Posterior cingulate gyrus (tissue), 11 donors: Measurements from ENCODE around the gene MAB21L4.

ENCODE experiments used
- DNase-seq, 10 donors: peaks; one replicate each; pipeline versions ENCODE4 v3.0.0 to v3.0.0-alpha.2; 2020 to 2021; ENCODE audit warnings: mixed read lengths in 3 of 10
- intact Hi-C: fragments of 100-400 bp; cut with DNase I; formaldehyde crosslinking; loops from one replicate; pipeline ENCODE4 v1.15.1; 2023

The MAB21L4 gene

DNA sequence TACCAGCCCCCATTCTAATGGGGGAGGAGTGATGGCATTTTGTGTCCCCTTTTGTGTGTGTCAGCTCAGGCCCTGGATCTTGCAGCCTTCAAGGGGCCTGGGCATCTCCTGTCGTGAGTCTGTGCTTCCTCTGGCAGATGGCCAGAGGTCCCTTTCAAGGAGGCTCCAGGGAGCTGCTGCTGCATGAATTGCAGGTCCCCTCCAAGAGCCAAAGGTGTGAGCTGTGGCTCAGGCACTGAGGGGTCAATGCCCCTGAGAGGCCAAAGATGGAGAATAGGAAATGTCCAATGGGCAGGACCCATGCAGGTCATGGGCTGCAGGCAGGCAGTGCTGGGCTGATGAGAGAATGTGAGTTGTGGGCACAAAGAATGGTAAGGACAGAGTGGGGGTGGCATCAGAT, 10.4 kb downstream of the MAB21L4 start:
- DNase-seq, result peak in 2 of 10 donors; percentile 48 to 52
- intact Hi-C loops, result no loop called here

DNA sequence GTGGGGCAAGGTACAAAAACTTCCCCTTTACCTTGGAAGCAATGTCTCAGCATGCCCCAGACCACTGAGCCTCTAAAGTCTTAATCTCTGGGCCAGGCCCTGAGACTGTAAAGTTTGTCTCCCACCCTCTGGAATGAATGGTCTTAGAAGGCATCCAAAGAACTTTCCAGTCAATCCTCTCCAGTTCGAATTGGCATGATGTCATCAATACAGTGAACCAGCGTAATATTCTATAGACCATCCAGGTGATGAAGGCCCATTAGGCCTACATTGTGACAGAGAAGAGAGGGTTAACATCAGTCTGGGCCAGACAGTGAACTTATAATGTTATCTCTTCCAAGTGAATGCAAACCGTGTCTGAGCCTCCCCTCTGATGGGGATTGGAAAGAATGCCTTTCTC, 11.2 kb downstream of the MAB21L4 start:
- intact Hi-C loops, result no loop called here
- DNase-seq, result no peak

DNA sequence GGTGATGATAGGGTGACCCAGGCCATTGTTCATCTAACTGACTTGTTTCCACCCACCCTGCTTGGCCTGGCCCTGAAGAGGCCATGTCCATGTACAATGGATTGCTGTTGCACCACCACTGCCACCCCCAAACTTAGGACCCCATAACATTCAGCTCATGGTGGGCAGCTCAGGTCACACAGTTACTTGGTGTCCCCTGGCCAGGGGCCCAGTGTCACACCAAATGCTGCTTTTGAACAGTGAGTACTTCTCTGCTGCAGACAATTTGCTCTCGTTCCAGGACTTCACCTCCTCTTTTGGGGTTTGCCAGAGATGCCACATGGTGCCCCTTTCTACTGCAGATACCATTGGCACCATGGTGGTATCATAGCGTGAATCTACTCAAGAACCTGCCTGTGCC, 11.7 kb downstream of the MAB21L4 start:
- intact Hi-C loops, result no loop called here
- peak in 3 of 10 donors; percentile 1 to 31 (median 1) for DNase-seq

DNA sequence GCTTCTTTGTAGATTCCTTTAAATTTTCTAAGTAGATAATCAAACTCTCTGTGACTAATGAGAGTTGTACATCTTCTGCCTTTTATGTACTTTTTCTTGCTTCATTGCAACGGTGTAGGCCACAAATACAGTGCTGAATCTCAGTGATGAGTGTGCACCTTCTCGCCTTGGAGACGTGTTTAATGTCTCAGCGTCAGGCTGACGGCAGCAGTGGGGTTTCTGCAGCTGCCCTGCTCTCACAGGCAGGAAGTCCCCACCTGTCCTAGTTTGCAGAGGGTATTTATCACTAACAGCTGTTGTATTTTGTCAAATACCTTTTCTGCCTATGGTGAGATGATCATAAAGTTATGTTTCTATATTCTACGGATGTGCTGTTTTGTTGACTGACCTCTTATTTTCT, 14.0 kb downstream of the MAB21L4 start:
- intact Hi-C loops, result no loop called here
- DNase-seq, result peak in 2 of 10 donors; percentile 2 to 32

DNA sequence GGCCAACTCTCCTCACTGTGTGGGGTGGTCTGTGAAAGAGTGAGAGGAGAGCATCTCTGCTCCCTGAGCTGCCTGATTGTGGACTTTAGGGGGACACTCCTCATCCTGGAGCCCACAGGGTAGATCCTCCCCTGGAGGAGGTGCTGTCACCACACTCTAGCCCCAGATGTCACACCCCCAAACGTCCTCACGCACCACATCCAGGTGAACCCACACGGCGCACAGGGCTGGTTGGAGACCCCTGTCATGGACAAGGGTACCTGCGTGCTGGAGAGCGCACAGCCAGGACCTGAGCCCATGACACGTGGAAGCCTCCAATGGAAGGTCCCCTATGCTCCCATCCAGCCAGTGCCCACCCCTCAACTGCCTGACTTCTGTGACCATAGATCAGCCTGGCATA, 16.9 kb downstream of the MAB21L4 start:
- DNase-seq, result peak in 3 of 10 donors; percentile 3 to 67 (median 66)
- intact Hi-C loops, result no loop called here

DNA sequence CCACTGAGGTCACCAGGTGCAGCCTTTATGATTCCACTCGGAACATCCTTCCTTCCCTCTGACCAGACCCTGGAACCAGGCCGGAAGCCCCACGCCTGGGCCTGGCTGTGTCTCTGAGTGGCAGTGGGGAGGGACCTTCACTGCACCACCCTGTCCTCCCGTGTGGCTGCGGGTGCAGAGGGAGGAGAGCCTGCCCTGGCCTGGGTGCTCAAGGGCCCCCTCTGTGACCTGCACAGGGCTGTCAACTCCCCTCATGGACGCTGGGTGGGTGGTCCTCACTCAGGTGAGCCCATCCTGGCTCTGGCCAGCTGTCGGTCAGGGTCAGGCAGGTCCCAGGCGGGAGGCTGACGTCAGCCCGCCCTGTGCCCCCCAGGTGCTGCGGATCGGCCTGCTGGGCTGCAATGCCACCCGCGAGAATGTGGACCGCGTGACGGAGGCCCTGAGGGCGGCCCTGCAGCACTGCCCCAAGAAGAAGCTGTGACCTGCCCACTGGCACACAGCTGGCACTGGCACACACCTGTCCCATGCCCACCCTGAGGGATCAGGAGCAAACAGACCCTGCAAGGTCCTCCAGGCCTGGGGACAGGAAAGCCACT, 17.5 kb downstream of the MAB21L4 start:
- intact Hi-C loops, result no loop called here
- peak in 3 of 10 donors; percentile 2 to 72 (median 14) for DNase-seq

DNA sequence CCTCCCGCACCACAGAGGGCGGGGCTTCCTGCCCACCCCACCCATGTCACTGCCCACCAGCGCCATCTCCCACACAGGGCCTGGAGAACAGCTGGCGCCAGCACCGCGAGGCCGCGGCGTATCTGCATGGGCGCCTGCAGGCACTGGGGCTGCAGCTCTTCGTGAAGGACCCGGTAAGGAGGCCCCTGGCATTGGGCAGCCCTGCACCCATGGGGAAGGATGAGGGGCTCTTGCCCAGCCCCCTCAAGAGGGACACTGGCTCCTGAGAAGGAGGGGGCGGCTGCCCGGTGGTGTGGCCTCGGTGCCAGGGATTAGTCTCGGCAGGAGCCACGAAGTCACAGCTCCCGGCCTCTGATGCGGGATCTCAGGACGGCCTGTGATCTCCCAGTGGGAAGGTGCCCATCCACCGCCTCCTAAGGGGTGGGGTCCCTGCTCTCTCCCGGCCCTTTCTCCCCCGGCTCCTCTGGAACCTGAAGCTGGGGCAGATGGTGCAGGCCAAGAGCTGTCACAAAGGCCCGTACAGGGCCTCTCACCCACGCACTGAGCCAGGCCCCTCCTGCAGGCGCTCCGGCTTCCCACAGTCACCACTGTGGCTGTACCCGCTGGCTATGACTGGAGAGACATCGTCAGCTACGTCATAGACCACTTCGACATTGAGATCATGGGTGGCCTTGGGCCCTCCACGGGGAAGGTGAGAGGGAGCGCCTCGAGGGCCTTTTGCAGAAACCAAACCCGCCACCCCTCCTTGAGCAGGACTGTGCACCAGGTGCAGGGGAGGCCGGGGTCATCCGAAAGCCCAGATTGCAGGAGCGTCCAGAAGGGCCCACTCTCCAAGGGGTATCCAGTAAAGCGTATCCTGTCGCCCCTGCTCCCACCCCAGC, 18.3 kb downstream of the MAB21L4 start:
- DNase-seq, result peak in 3 of 10 donors; percentile 3 to 57 (median 17)
- intact Hi-C loops, result no loop called here

DNA sequence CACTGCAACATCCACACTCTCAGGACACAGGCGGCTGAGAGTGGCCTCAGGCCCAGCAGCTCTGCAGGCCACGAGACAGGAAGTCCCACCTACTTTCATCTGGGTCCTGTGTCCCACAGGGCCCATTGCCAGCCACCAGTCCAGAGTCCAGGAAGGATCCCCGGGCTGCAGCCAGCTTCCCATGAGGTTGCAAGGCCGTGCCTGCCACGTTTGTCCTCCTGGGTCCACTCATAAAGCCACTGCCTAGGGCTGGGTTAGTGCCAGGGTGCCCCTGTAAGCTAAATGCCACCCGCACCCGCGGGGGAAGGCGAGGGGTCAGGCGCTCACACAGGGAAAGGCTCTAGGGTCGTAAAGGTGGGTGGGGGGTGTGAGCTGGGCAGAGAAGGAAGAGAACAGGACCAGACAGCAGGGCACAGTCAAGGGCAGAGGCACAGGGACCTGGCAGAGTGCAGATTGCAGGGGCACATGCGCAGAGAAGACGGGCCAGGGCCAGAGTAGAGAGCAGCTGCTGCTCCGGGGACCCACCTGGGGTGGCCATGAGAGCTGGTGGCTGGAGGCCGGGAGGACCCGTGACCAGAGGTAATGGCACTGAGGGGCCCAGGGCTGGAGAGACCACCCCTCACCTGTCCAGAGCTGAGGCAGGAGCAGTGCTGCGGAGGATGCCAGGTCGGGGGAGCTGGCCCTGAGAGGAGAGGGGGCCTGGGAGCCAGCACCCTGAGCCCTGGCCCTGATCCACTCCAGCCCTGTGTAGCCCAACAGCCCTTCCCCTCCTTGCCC, 19.3 kb downstream of the MAB21L4 start:
- DNase-seq, result peak in 3 of 10 donors; percentile 1 to 82 (median 21)
- intact Hi-C loops, result no loop called here

DNA sequence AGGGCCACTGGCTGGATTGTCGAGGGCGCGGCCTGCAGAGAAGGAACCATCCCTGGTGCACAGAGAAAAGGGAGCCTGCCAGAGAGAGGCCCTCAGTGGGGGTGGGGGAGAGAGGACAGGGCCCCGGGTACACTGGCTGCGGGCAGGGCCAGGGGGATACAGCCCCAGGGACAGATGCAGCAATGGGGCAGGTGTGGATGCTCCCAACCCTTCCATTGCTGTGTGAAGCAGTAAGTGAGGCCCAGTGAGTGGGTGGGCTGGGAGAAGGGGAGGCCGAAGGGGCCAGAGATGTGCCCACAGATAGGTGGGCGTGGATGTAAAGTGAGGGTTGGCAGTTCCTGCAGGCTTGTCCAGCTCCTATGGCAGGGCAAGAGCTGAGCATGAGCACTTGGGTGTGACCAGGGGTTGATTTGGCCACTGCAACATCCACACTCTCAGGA, 19.9 kb downstream of the MAB21L4 start:
- intact Hi-C loops, result no loop called here
- DNase-seq, result peak in 2 of 10 donors; percentile 2 to 25

DNA sequence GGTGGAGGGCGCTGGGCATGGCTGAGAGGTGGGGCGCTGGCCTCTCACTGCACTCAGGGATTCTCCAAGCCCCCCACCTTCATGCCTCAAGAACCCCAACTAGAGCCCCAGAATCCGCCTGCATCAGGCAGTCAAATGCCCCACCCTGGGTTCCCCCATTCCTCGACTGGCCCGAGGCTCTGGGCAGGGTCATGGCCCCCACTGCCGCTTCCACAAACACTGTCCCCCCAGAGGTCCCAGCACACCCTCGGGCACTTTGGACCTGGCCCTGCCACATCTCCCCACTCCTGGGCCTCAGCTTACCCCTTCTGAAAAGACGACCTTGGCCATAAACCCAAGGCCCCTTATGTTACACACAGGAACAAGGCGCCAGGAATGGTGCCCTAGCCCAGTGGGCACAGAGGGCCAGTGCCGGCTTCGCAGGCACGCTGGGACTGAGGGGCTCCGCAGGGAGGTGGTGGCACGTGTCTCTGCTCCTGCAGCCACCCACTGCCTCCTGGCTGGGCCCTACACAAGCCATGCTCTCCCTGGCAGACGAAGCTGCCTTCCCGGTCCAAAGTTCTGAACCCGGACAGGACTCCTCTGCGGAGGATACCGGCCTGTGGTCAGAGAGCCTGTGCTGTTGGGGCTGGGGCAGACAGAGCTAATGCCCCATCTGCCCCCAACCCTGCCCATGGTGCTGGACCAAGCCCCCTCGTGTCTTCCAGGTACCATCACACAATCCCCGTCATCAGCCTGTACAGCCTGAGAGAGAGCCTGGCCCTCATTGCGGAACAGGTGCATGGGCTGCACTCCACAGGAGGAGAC, 20.5 kb downstream of the MAB21L4 start:
- DNase-seq, result peak in 2 of 10 donors; percentile 1 to 69
- intact Hi-C loops, result no loop called here

DNA sequence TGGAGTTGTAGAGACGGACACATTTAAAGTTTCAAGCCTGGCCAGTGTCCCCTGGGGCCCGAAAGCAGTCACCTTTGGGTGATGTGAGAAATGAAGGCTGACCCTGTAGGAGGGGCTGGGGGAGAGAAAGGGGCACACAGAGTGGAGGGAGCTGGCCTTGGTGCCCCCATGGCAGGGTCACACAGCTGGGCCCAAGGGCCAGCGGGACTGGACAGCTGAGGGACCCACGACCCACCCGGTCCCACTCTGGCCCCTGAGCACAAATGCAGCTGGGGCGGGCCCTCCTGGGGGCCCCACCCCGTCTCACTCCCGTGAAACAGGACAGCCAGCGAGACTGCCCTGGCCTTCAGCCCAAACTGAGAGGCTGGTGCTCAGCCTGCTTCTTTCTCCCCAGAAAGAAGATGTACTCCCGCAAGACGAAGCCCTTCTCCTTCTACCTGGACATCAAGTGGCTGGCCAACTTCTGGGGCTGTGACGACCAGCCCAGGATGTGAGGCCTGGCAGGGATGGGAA, 21.2 kb downstream of the MAB21L4 start:
- intact Hi-C loops, result no loop called here
- DNase-seq, result peak in 3 of 10 donors; percentile 3 to 73 (median 4)

DNA sequence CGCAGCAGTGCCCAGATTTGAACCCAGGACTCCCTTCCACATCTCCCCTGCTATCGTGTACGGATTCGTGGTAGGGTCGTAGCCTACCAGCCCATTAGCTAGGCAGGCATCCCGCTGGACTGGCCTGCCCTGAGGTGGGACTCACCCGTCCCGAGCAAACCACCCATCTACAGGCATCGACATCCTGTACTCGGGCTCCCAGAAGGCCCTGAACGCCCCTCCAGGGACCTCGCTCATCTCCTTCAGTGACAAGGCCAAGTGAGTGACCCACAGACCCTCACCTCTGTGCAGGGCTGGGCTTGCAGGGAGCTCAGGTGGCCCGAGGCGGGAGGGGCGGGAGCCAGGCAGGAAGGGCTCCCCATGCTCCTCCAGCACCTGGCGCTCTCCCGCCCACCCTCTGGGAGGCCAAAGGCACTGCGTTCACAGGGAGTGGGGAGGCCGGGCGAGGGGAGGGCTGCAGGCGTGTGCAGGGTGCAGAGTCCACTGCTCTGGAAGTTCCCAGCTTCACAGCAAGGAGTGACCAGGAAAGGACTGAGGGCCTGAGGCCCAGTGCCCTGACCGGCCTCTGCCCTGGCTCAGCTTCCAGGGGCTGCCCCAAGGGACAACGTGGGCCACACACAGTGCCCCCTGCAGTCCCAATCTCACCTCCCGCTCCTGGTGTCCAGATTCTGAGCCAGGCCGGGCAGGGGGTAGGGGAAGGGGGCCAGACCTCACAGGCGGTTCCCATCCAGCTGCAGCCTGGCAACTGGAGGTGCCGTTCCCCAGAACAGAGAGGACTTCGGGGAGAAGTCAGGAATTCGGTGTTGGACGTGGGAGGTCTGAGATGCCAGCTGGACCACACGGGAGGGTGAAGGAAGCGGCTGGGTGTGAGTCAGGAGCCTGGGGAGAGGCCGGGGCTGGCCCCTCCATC, 21.9 kb downstream of the MAB21L4 start:
- intact Hi-C loops, result no loop called here
- DNase-seq, result peak in 2 of 10 donors; percentile 3 to 70

DNA sequence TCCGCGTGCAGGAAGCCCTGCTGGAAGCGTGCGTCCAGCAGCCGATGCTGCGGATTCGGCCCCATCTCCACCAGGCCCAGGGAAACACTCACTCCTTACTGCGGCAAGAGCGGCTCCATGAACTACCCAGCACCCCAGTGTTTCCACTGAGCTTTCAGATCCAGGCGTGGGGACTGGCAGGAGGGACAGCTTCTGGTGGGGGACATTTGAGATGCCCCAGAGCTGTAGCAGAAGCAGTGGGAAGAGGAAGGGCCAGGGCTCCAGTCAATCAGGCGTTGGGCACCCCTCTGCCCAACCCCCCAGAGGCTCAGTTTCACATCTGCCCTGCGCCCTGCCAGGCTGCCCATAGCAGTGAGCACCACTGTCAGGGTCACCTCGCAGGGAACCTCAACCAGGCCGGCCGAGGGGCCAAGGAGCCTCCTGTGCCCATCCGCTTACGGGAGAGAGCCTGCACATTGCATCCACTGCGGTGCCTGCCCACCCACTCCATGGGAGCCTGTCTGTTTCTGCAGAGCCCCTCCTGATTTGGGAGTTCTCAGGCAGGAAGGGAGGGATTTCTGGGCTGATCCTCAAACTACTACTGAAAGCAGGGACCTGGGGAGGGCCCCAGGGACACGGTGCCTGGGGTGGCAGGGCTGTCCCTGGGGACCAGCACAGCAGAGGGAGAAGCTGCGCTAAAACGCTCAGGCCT, 22.7 kb downstream of the MAB21L4 start:
- peak in 1 of 10 donors; percentile 63 for DNase-seq
- intact Hi-C loops, result no loop called here

DNA sequence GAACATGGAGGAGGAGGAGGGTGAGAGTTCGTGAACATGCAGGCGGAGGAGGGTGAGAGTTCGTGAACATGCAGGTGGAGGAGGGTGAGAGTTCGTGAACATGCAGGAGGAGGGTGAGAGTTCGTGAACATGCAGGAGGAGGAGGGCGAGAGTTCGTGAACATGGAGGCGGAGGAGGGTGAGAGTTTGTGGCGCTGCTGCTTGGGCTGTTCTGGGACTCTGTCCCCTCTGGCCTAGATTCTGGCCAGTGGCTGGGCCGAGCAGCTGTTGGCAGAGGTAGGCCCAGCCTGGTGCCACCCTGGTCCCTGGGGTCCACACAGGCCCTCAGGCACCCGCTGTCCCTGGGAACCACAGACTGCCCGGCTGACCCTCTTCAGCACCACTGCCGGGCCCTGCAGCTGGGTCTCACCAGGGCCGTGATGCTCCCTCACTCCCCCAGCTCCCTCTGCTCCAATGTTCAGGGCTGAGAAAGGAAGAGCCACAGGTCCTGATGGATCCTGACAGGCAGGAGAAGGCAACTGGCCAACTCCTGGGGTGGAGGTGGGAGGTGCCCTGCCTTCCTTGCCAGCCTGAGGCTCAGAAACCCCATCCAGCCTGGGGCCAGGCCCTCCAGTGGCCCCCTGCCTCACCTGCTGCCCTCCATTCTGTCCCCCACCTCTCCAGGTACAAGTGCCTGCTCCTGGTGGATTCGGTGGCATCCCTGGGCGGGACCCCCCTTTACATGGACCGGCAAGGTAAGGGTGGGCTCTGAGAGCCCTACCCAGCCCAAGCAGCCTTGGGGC, 23.4 kb downstream of the MAB21L4 start:
- intact Hi-C loops, result no loop called here
- peak in 2 of 10 donors; percentile 59 to 65 for DNase-seq

DNA sequence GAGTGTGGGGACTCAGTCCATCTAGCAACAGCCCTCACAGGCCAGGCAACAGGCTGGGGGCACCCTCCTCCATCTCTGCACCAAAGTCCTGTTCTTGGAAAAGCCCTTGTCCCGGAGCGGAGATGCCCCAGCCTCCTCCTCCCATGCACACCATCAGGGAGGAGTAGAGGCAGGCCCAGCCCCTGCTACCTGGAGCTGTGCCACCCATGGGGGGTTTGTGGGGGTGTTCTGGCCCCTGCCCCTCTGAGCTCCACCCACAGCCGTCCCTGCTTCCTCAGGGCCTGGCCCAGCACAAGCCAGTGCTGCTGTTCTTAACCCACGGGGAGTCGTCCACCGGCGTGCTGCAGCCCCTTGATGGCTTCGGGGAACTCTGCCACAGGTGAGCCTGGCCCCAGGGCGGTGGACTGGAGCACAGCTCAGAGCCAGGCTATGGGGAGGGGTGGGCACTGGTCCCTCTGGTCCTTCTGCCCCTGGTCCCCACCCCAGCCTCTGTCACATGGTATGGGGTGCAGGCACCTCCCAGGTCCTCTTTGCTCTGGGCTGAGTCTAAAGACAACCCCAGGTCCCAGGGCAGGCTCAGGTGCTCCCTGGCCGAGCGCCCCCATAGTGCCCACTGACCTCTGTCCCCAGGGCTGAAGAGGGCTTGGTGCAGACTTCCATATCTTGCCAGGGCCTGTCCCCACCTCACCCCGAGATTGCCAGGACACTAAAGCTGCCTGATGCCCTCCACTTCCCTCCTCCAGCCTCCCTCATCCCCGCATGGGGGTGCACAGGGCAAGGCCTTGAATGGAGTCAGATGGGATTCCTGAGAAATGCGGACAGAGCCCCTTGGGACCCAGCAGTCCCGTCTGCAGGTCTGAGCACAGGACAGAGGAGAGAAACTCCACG, 24.6 kb downstream of the MAB21L4 start:
- peak in 1 of 10 donors; percentile 73 for DNase-seq

More for the DNA sequence above, 24.6 kb downstream of the MAB21L4 start:
- intact Hi-C loops, result no loop called here
